ENCODE data around the gene EIF2S2. TPM values are rescaled to one million over a fixed set of nuclear protein-coding genes. Genes with fewer than 3 reads are reported as not detected.

The EIF2S2 gene
- total and polyA plus RNA-seq, 2 experiments from 2014 or later: 124 to 194 TPM

Small RNA genes within 50 kb of the gene (microRNA-seq; reads per million reads assigned to microRNA genes)
- gene MIR4755: not detected

Small RNA genes within 50 kb of the gene (small RNA-seq; reads per million reads assigned to genes)
- gene MIR4755 (ENCODE audit: low replicate concordance): not detected

Other genes with a start within 250 kb of the EIF2S2 start
- 161 and 167 TPM in 2 replicates for gene RALY, start 118.3 kb downstream of the EIF2S2 start, total RNA-seq (2014; rRNA removed; shearing (Covaris generic))
- 137 and 144 TPM in 2 replicates for gene RALY, start 118.3 kb downstream of the EIF2S2 start, polyA plus RNA-seq (2016; fragmentation: Nextera tagmentation; extraction: Ambion mirVana)
- gene ASIP, start 129.2 kb upstream of the EIF2S2 start, total RNA-seq (2014; rRNA removed; shearing (Covaris generic)): not detected in 2 replicates
- not detected in 2 replicates for gene ASIP, start 129.2 kb upstream of the EIF2S2 start, polyA plus RNA-seq (2016; fragmentation: Nextera tagmentation; extraction: Ambion mirVana)
- 404 and 423 TPM in 2 replicates for gene AHCY, start 191.1 kb upstream of the EIF2S2 start, total RNA-seq (2014; rRNA removed; shearing (Covaris generic))
- gene AHCY, start 191.1 kb upstream of the EIF2S2 start, polyA plus RNA-seq (2016; fragmentation: Nextera tagmentation; extraction: Ambion mirVana): 138 and 150 TPM in 2 replicates